Stomach smooth muscle (tissue), 2 donors: ENCODE data around the gene LIPA.

Experiments used
- H3K27ac ChIP-seq: one replicate; pipeline ENCODE4 v1.7.0; 2013; ENCODE audit warnings: mild to moderate bottlenecking, low read length, inconsistent platforms
- H3K27me3 ChIP-seq, 2 donors: one replicate each; pipeline ENCODE4 v1.7.0; 2013; ENCODE audit warnings: low read length in 2 of 2; ENCODE audit not compliant: insufficient read depth in 2 of 2, control insufficient read depth in 1 of 2
- H3K36me3 ChIP-seq, 2 donors: one replicate each; pipeline ENCODE4 v1.7.0; 2013; ENCODE audit warnings: low read length in 2 of 2; ENCODE audit not compliant: control insufficient read depth in 2 of 2, insufficient read depth in 2 of 2
- H3K4me1 ChIP-seq: one replicate; pipeline ENCODE4 v1.7.0; 2013; ENCODE audit warnings: low read length; ENCODE audit not compliant: control insufficient read depth, insufficient read depth
- H3K4me3 ChIP-seq, 2 donors: one replicate each; pipeline ENCODE4 v1.7.0; 2013; ENCODE audit warnings: low read length in 2 of 2
- H3K9ac ChIP-seq, 2 donors: one replicate each; pipeline ENCODE4 v1.7.0; 2013; ENCODE audit warnings: low read length in 2 of 2, mild to moderate bottlenecking in 1 of 2
- H3K9me3 ChIP-seq, 2 donors: one replicate each; pipeline ENCODE4 v1.7.0; 2013; ENCODE audit warnings: low read length in 2 of 2; ENCODE audit not compliant: control insufficient read depth in 2 of 2
- donor health status: healthy.
- donor health status: Pancreatic carcinoma.

LIPA gene

DNA sequence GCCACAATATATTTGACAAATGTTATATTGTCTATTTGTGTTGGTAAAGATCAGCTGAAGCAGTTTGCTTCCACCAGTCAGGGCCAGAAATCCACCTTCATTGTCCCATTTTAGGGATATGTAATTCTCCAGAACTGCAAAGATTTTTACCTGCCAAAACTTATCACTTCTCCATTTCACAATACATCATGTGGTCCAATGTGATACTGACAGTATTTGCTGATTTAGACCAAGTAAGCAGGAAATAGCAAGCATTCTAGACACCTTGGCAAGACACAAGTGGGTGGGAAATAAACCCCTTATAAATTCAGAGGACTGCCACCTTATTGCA lies 18.5 kb upstream of the LIPA start:
- Histone ChIP-seq H3K9me3 (no peaks in the 10 kb centered on the region), H3K4me1 (no peaks in the 10 kb centered on the region), H3K27me3 (no peaks in the 10 kb centered on the region), H3K27ac (no peak overlapping the region), H3K36me3 (no peaks in the 10 kb centered on the region), H3K9ac (no peak overlapping the region), H3K4me3 (no peak overlapping the region)

DNA sequence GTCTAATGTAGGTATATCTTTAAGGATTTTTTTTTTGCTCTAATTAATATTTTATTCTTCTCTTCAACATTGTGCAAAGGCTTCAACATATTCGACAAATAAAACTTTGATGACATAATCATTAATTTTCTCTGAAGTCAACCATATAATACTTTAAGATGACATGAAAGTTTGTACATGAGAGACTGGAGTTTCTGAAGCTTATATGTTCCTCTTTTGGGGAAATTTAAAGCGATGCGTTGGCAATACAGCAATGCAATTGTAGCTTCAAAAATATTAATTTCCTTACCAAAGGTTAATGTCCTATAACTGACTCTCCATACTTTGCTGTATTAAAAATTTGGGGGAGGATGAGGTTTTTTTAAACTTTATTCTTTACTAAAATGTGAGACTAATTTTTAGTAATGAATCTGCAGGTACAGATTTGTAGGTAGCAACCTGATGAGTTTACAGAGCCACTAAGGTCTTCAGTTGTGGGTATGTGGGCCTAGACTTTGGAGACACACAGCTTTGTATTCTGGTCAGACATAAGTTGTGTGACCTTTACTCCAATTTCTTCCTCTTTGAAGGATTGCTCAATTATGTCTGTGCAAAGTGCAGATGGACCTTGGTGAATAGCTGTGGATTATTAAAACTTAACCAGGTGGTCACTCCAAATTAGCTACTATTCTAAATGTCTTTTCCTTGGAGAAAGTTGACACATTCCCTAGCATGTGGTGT lies 18.0 kb upstream of the LIPA start:
- no peak overlapping the region for H3K27ac ChIP-seq
- H3K9ac ChIP-seq, result no peak overlapping the region
- no peaks in the 10 kb centered on the region for H3K4me1 ChIP-seq

DNA sequence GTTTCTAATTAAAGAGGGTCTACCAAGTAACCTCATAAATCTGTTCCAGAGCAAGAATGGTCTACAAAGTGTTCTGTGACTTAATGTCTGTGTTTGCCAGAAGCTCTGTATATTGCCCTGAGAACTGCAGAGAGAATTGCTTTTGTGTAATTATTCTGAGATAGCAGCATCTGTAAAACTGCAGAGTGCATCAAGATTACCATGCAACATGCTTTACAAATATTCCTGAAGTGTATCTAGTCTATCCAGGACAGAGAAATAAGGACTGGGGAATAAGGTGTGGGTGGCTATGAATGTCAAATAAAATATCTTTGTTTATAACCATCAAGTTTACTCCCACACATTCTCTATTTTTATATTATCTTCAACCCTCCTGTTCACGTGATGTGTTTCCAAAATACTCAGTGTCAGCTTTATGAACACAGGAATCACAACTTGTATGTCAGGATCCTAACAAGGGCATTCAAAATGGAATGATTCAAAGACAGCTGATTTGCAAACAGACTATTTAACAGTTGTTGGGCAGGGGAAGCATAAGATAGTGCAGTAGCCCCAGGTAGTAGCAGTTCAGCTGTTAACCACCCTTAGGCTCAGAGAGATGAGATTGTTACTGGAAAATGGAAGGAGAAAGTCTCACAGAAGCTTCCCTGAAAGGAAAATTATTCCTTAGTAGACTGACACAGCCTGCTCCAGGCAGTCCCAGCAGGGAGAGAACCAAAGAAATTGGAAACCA lies 15.3 kb upstream of the LIPA start:
- no peaks in the 10 kb centered on the region for H3K9me3 ChIP-seq
- no peak overlapping the region for H3K9ac ChIP-seq
- H3K27ac ChIP-seq, result no peak overlapping the region
- no peaks in the 10 kb centered on the region for H3K4me1 ChIP-seq
- no peak overlapping the region for H3K4me3 ChIP-seq
- H3K27me3 ChIP-seq, result no peaks in the 10 kb centered on the region
- no peaks in the 10 kb centered on the region for H3K36me3 ChIP-seq

More for the DNA sequence above, 18.0 kb upstream of the LIPA start:
- H3K9me3 ChIP-seq, result no peaks in the 10 kb centered on the region
- no peak overlapping the region for H3K4me3 ChIP-seq
- no peaks in the 10 kb centered on the region for H3K36me3 ChIP-seq
- H3K27me3 ChIP-seq, result no peaks in the 10 kb centered on the region

DNA sequence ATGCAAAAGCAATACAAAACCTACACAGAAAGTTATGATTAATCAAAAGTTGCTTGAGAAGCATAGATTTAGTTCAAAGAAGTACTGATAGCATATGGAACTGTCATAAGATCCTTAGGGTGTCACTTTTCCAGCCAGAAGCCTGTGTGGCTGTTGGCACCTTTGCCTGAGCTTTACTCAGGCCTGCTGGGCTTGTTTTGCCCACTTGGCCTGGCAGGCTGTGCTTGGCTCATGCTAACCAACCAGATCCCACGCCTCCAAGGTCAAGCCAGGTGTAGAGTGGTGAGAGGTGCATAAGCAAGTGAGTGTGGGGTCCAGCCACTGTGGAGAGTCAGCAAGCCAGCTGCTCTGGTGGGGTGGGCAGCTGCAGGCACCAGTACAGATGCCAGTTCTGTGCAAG lies 12.0 kb upstream of the LIPA start:
- Histone ChIP-seq H3K9me3 (no peaks in the 10 kb centered on the region), H3K9ac (no peak overlapping the region), H3K4me3 (no peak overlapping the region), H3K36me3 (no peaks in the 10 kb centered on the region), H3K4me1 (peaks cover 2% of the 10 kb centered on the region), H3K27me3 (no peaks in the 10 kb centered on the region), H3K27ac (no peak overlapping the region)

DNA sequence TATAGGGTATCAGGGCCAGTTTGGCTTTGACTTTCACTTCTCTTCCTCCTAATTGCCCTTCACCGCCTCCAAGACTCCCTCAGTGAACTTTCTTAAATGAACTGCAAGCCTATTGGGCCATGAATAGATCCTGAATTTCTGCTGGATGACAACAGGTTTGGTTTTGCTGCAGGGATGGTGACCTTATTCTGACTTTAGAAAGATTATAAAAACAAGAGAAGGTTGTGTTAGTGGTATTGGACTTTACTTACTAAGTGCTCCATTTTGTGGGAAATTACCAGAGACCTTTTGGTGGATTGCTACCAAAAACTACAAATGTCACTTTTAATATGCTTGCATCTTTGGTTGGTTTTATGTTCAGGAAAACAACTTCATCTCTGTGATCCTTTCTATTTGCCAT lies 11.5 kb upstream of the LIPA start:
- Histone ChIP-seq H3K4me1 (peaks cover 2% of the 10 kb centered on the region), H3K9ac (no peak overlapping the region), H3K9me3 (no peaks in the 10 kb centered on the region), H3K27me3 (no peaks in the 10 kb centered on the region), H3K4me3 (no peak overlapping the region), H3K36me3 (no peaks in the 10 kb centered on the region), H3K27ac (no peak overlapping the region)

DNA sequence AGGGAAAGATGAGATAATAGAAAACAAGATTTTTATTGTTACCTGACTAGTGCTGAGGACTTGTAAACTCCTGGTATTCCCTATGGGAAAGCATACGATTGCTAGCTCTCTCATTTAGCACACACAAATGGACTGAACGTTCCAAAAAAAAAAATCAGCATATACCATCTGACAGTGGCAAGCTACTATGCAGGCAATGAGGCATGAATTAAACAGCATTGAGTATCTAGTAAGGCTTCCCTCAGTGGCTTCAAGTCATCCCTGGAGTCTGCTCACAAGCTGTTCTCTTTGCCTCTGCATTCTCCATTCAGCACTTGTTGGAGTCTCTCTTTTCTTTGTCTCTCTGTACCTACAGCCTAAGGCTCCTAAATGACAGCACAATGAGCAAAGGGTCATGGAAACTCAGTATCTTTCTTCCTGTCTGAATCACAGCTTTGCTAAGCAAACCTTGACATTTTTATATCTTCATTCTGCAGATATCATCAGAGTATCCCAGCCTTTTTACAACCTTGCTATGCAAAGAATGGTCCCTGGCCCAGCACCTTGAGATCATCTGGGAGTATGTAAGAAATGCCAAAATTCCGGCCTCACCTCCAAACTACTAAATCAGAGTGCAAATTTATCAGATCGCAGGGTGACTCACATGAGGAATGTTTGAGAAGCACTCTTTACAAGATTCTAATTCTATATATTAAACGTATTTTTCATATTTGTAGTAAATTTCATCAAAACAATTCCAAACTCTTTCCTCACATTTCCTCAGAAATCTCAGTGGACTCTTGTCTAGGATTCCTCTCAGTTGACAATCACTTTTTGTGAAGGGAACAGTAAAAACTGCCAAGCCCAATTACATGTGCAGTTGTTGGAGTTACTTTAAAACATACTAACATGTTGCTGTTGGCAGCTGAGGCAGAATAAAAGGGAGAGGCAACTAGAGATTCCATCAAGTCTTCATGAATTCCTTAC lies 10.8 kb upstream of the LIPA start:
- Histone ChIP-seq H3K27ac (no peak overlapping the region), H3K4me3 (no peak overlapping the region), H3K4me1 (peaks cover 2% of the 10 kb centered on the region), H3K9ac (no peak overlapping the region), H3K9me3 (no peaks in the 10 kb centered on the region), H3K27me3 (no peaks in the 10 kb centered on the region), H3K36me3 (no peaks in the 10 kb centered on the region)

DNA sequence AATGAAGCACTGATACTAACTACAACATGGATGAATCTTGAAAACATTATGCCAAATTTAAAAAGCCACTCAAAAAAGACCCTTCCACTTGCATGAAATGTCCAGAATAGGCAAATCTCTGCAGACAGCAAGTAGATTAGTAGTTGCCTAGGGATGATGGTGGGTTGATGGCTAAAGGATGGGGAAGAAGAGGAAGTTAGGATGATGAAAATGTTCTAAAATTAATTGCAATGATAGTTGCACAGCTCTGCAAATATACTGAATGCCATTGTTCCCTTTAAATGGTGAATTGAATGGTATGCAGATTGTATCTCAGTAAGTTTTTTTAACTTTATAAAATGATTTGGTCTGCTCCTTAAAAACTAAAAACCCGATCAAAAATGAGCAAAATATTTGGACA lies 7.3 kb upstream of the LIPA start:
- Histone ChIP-seq H3K9ac (no peak overlapping the region), H3K36me3 (no peaks in the 10 kb centered on the region), H3K27me3 (no peaks in the 10 kb centered on the region), H3K4me3 (no peak overlapping the region), H3K27ac (no peak overlapping the region), H3K9me3 (no peaks in the 10 kb centered on the region), H3K4me1 (peaks cover 2% of the 10 kb centered on the region)

DNA sequence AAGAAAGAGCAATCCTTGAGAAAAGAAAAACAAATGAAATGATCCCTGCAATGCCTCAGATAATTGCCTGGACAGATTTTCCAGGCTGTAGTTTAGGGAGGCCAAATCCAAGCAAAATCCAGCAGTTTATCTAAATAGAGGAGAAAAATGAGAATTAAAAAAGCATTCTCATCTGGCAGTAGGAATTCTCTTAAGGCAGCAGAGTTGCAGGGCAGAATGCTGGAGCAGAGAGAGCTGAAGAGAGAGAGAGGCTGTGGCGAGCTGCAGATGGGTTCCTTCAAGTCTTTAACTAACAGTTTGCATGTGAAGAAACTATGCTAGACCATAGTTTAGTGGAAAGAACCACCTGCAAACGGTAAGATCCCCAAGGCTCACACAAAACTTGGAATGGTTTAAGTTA lies 6.0 kb upstream of the LIPA start:
- no peak overlapping the region for H3K9ac ChIP-seq
- no peaks in the 10 kb centered on the region for H3K36me3 ChIP-seq
- H3K4me1 ChIP-seq, result peaks cover 2% of the 10 kb centered on the region
- H3K9me3 ChIP-seq, result no peaks in the 10 kb centered on the region
- H3K4me3 ChIP-seq, result no peak overlapping the region
- no peaks in the 10 kb centered on the region for H3K27me3 ChIP-seq
- H3K27ac ChIP-seq, result no peak overlapping the region

DNA sequence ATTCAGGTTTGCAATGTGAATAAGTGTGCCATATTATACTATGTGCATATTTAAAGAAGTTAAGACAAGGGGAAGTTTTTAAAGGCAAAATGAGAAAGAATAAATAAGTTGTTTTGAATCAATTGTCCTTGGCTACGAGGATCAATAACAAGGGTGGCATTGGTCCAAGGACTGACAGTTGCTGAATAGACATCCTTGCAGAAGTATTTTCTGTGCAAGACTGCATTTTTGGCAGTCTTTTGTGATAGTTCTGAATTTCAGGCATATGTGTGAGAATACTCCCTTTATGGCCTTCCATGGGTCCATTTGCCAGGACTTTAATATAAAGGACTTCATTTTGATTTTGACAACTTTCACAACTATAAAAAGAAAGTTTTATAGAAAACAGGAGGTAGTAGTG lies 5.4 kb upstream of the LIPA start:
- Histone ChIP-seq H3K4me1 (peaks cover 2% of the 10 kb centered on the region), H3K27me3 (no peaks in the 10 kb centered on the region), H3K9me3 (no peaks in the 10 kb centered on the region), H3K9ac (no peak overlapping the region), H3K27ac (no peak overlapping the region), H3K36me3 (no peaks in the 10 kb centered on the region), H3K4me3 (no peak overlapping the region)

DNA sequence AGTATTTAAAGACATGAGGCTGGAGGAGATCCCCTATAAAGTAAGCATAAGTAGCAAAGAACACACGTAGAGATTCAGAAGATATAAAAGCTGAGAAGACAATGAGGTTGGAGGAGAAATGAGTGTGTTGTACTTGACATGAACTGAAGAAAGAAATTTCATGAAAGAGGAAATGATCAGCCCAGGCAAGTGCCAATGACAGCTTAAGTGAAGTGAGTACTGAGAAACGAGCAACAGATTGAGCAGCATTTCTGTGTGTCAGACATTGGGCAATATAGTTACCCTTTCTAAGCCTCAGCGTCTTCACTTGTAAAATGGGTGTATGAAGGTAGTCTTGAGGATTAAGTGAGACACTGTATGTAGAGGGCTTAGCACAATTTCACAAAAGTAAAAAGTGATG lies 4.8 kb upstream of the LIPA start:
- Histone ChIP-seq H3K4me3 (no peak overlapping the region), H3K9ac (no peak overlapping the region), H3K27me3 (no peaks in the 10 kb centered on the region), H3K27ac (no peak overlapping the region), H3K36me3 (no peaks in the 10 kb centered on the region), H3K4me1 (peaks cover 3% of the 10 kb centered on the region), H3K9me3 (no peaks in the 10 kb centered on the region)
